HCT116 (cell line): ENCODE data around the gene FAM110C. TPM values are rescaled to one million over a fixed set of nuclear protein-coding genes. Genes with fewer than 3 reads are reported as not detected.

Source experiments
- ATAC-seq: fragments of 200-7000 bp; cut with Tn5 transposase; 2 replicates; pipeline ENCODE4 v1.9.1; 2020; ENCODE audit warnings: mild to moderate bottlenecking, moderate library complexity
- BruUV-seq: library from RNA; stranded (reverse); fragments of 400-500 nt; replicated peaks from 2 replicates; lab custom pipeline; 2021; lab: Mats Ljungman, UMichigan
- CTCF ChIA-PET: fragments of 300-600 bp; sonication (Branson Sonifier 250); formaldehyde crosslinking; loops from one replicate; lab custom pipeline; 2021; ENCODE audit warnings: antibody characterized with exemption; lab: Charles Lee
- POLR2A ChIA-PET: fragments of 300-600, 350-600 bp; sonication (Branson Sonifier 250); formaldehyde crosslinking; loops from one replicate; lab custom pipeline; 2021; ENCODE audit warnings: antibody characterized with exemption; lab: Charles Lee
- RAD21 ChIA-PET, 2 experiments: fragments of 300-600 bp; sonication (Branson Sonifier 250); formaldehyde crosslinking; loops; one replicate each; lab custom pipeline; 2023; ENCODE audit warnings: low total read pairs in 2 of 2; ENCODE audit not compliant: uncharacterized antibody in 2 of 2, unreplicated experiment in 2 of 2, low non-redundant PET in 1 of 2; lab: Charles Lee
- DNase-seq: peaks from one replicate; pipeline ENCODE4 v3.0.0-alpha.2; 2010; ENCODE audit warnings: low read depth, low spot score
- H2AFZ ChIP-seq: fragments of 200-600 bp; shearing (Covaris generic), sonication (generic); 2 replicates; pipeline ENCODE4 v1.6.1; 2017; ENCODE audit warnings: low read depth, mixed run types, mixed read lengths, antibody characterized with exemption, low read length; ENCODE audit not compliant: poor library complexity, severe bottlenecking
- H3K27ac ChIP-seq: 2 replicates; pipeline ENCODE4 v1.5.1; 2012; ENCODE audit warnings: low read depth, low read length
- H3K27me3 ChIP-seq: fragments of 200-600 bp; sonication (generic); 2 replicates; pipeline ENCODE4 v1.6.1; 2016; ENCODE audit warnings: mixed run types, low read length, mixed read lengths; ENCODE audit not compliant: insufficient read depth
- H3K36me3 ChIP-seq, 2 experiments: fragments of 200-500 bp in 1 of 2; fragments of 200-600 bp in 1 of 2; sonication (Bioruptor generic) in 1 of 2; sonication (generic) in 1 of 2; 2 replicates each; pipeline versions ENCODE4 v1.5.1 to v1.6.1; 2014 to 2016; ENCODE audit warnings: low read length in 2 of 2, inconsistent platforms in 1 of 2, mixed read lengths in 1 of 2, mixed run types in 1 of 2; ENCODE audit not compliant: insufficient read depth in 2 of 2, control insufficient read depth in 1 of 2
- H3K4me1 ChIP-seq, 2 experiments: fragments of 200-600 bp in 1 of 2; sonication (generic) in 1 of 2; 2 replicates each; pipeline versions ENCODE4 v1.5.1 to v1.6.1; 2012 to 2017; ENCODE audit warnings: low read length in 2 of 2, inconsistent platforms in 1 of 2, mild to moderate bottlenecking in 1 of 2, mixed read lengths in 1 of 2, mixed run types in 1 of 2, moderate library complexity in 1 of 2; ENCODE audit not compliant: insufficient read depth in 2 of 2, control insufficient read depth in 1 of 2
- H3K4me2 ChIP-seq: fragments of 200-600 bp; sonication (generic); 2 replicates; pipeline ENCODE4 v1.6.1; 2017; ENCODE audit warnings: mixed run types, low read length, mixed read lengths
- H3K4me3 ChIP-seq, 2 experiments: fragments of 200-600 bp in 1 of 2; sonication (generic) in 1 of 2; replicated peaks in 1 of 2; 2 replicates each; pipeline ENCODE4 v1.5.1; 2011 to 2016; ENCODE audit warnings: low read length in 2 of 2, control low read depth in 1 of 2, low read depth in 1 of 2, mild to moderate bottlenecking in 1 of 2, mixed read lengths in 1 of 2, mixed run types in 1 of 2
- H3K79me2 ChIP-seq: fragments of 200-600 bp; sonication (generic); 2 replicates; pipeline ENCODE4 v1.6.1; 2017; ENCODE audit warnings: mild to moderate bottlenecking, mixed run types, low read length, moderate library complexity, mixed read lengths; ENCODE audit not compliant: insufficient read depth
- H3K9ac ChIP-seq: fragments of 200-600 bp; sonication (generic); 2 replicates; pipeline ENCODE4 v1.6.1; 2016; ENCODE audit warnings: low read length, mixed read lengths
- H3K9me2 ChIP-seq: fragments of 200-600 bp; sonication (generic), shearing (Covaris generic); 2 replicates; pipeline ENCODE4 v1.6.1; 2017; ENCODE audit warnings: mixed run types, mild to moderate bottlenecking, moderate library complexity; ENCODE audit not compliant: insufficient read depth
- H3K9me3 ChIP-seq, 2 experiments: fragments of 200-500 bp in 1 of 2; fragments of 200-600 bp in 1 of 2; sonication (Bioruptor generic) in 1 of 2; sonication (generic) in 1 of 2; 2 replicates each; pipeline ENCODE4 v1.6.1; 2014 to 2017; ENCODE audit warnings: low read length in 2 of 2, mixed read lengths in 2 of 2, inconsistent platforms in 1 of 2, low read depth in 1 of 2, mild to moderate bottlenecking in 1 of 2, mixed run types in 1 of 2, moderate library complexity in 1 of 2; ENCODE audit not compliant: control insufficient read depth in 1 of 2, insufficient read depth in 1 of 2
- H4K20me1 ChIP-seq: fragments of 200-600 bp; sonication (generic), shearing (Covaris generic); 2 replicates; pipeline ENCODE4 v1.6.1; 2017; ENCODE audit warnings: mixed run types, mild to moderate bottlenecking, moderate library complexity; ENCODE audit not compliant: insufficient read depth
- EZH2 ChIP-seq: fragments of 200-600 bp; sonication (generic); IDR thresholded peaks from 2 replicates; pipeline ENCODE4 v1.6.1; 2017; ENCODE audit warnings: antibody characterized with exemption, mixed run types
- EZH2phosphoT487 ChIP-seq: fragments of 200-600 bp; IDR thresholded peaks from 2 replicates; pipeline ENCODE4 v1.6.1; 2018; ENCODE audit warnings: antibody characterized with exemption, borderline replicate concordance
- MAX ChIP-seq: IDR thresholded peaks from 2 replicates; pipeline ENCODE4 v1.6.1; 2012
- REST ChIP-seq: IDR thresholded peaks from 2 replicates; pipeline ENCODE4 v1.6.1; 2012; ENCODE audit warnings: low read depth
- SP1 ChIP-seq: IDR thresholded peaks from 2 replicates; pipeline ENCODE4 v1.6.1; 2012; ENCODE audit warnings: low read depth
- SRF ChIP-seq: IDR thresholded peaks from 2 replicates; pipeline ENCODE4 v1.6.1; 2012; ENCODE audit warnings: low read depth
- ZFX ChIP-seq: fragments of 450-650 bp; IDR thresholded peaks from 2 replicates; pipeline ENCODE4 v1.6.1; 2017
- intact Hi-C: fragments of 100-400 bp; cut with micrococcal nuclease; formaldehyde crosslinking; loops from 2 replicates; pipeline ENCODE4 v1.10.0; 2022
- total RNA-seq: library from RNA; stranded (reverse); gene quantifications from one replicate; pipeline ENCODE4 v1.2.1, GENCODE V29; 2021; ENCODE audit not compliant: unreplicated experiment

FAM110C gene
- total RNA-seq, 1 experiment from 2014 or later, result 20.3 TPM

- Histone ChIP-seq H3K36me3 (no peaks in the 10 kb centered on the region), H4K20me1 (no peaks in the 10 kb centered on the region), H3K27ac (no peak overlapping the region), H3K4me2 (no peak overlapping the region), H3K27me3 (no peaks in the 10 kb centered on the region), H3K79me2 (no peaks in the 10 kb centered on the region), H2AFZ (no peak overlapping the region)
- CTCF ChIA-PET, result no interaction called here
- no peak for ATAC-seq
- no peak for DNase-seq
- TF ChIP-seq EZH2, result no peak
- no peak for TF ChIP-seq MAX
- TF ChIP-seq REST, result no peak
- no peak for TF ChIP-seq EZH2phosphoT487
- TF ChIP-seq SRF, result no peak
- no peak for TF ChIP-seq ZFX
- TF ChIP-seq SP1, result no peak
- TF ChIP-seq, all 23 proteins: peak for 0
- intact Hi-C loops, result no loop called here
- POLR2A ChIA-PET, result interaction anchor here (1.5 kb wide), 1 partner anchor 10 kb away, joined by 3 read pairs; no protein-coding TSS in a partner anchor
- RAD21 ChIA-PET, result no interaction called here
- no peaks in the 10 kb centered on the region for H3K9me2 ChIP-seq
- H3K4me3 ChIP-seq, result no peak overlapping the region
- no peaks in the 10 kb centered on the region for H3K4me1 ChIP-seq
- no TSS peak for BruUV-seq
- no peaks in the 10 kb centered on the region for H3K9me3 ChIP-seq
- H3K9ac ChIP-seq, result no peak overlapping the region
Measured at GRCh38 chr2:24107-24506, 22.2 kb downstream of the FAM110C start.
